Gastrocnemius medialis (tissue), 4 donors: Measurements from ENCODE around the gene KCNE1.
"Not testable (repeated sequence)": the region's sequence is repeated elsewhere in the genome, so short reads cannot be mapped to it uniquely, and the experiment has no call there.

Experiments
- CTCF ChIP-seq, 5 experiments: fragments of 450-650 bp in 3 of 5; fragments of 200-600 bp in 2 of 5; sonication (generic) in 2 of 5; IDR thresholded peaks in 4 of 5; conservative IDR thresholded peaks in 1 of 5; 1 replicate in 4 of 5; 2 replicates in 1 of 5; pipeline ENCODE4 v1.5.1; 2016 to 2019; ENCODE audit warnings: antibody characterized with exemption in 5 of 5, mild to moderate bottlenecking in 3 of 5, moderate library complexity in 3 of 5
- POLR2A ChIP-seq, 2 donors: fragments of 450-650 bp; IDR thresholded peaks; one replicate each; pipeline ENCODE4 v1.6.1; 2017; ENCODE audit warnings: antibody characterized with exemption in 2 of 2, mild to moderate bottlenecking in 2 of 2, moderate library complexity in 2 of 2

DNA sequence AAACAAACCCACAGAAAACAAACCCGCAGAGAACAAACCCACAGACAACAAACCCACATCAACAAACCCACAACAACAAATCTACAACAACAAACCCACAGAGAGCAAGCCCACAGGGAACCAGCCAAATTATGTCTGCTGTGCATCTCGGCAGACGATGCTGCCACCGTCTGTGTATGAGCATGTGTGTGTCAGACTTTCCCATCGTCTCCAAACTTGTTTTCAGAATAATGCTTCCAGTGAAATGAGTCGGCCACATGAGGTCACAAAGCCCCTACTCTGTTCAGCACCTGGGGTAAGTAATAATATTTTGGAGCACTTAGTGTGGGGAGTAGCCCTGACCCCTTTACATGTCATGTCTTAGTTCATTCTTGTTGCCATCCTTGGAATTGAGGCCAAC is 105.9 kb downstream of the KCNE1 start:
- TF ChIP-seq CTCF (IDR thresholded peaks at IDR 0.05 in 4 of 5, conservative IDR thresholded peaks at IDR 0.05 in 1 of 5); POLR2A (IDR thresholded peaks at IDR 0.05): not testable (repeated sequence)
